Osteocyte (in vitro differentiated cells): Measurements from ENCODE around the gene MED28. TPM values are rescaled to one million over a fixed set of nuclear protein-coding genes. Genes with fewer than 3 reads are reported as not detected.

Experiments
- DNase-seq: peaks from one replicate; pipeline ENCODE4 v3.0.0; 2021; ENCODE audit warnings: mixed read lengths; ENCODE audit not compliant: unreplicated experiment; ENCODE audit errors: extremely low spot score
- H3K27ac Mint-ChIP-seq: one replicate; pipeline ENCODE4 v1.8.0; 2021; ENCODE audit warnings: mild to moderate bottlenecking, mixed read lengths; ENCODE audit not compliant: unreplicated experiment
- H3K27me3 Mint-ChIP-seq: one replicate; pipeline ENCODE4 v1.8.0; 2021; ENCODE audit warnings: mixed read lengths; ENCODE audit not compliant: unreplicated experiment
- H3K36me3 Mint-ChIP-seq: one replicate; pipeline ENCODE4 v1.8.0; 2021; ENCODE audit warnings: mixed read lengths; ENCODE audit not compliant: unreplicated experiment
- H3K4me1 Mint-ChIP-seq: one replicate; pipeline ENCODE4 v1.8.0; 2021; ENCODE audit warnings: mixed read lengths; ENCODE audit not compliant: unreplicated experiment
- H3K4me3 Mint-ChIP-seq: one replicate; pipeline ENCODE4 v1.8.0; 2021; ENCODE audit warnings: mild to moderate bottlenecking, moderate library complexity, mixed read lengths; ENCODE audit not compliant: unreplicated experiment
- H3K9me3 Mint-ChIP-seq: one replicate; pipeline ENCODE4 v1.8.0; 2021; ENCODE audit warnings: mixed read lengths; ENCODE audit not compliant: unreplicated experiment
- CTCF ChIP-seq: fragments of 200-600 bp; sonication (generic); IDR thresholded peaks from 2 replicates; pipeline ENCODE4 v1.5.0; 2021; ENCODE audit warnings: antibody characterized with exemption, mild to moderate bottlenecking, moderate library complexity
- total RNA-seq: library from RNA; stranded (reverse); gene quantifications from 2 replicates; pipeline ENCODE4 v1.2.1, GENCODE V29; 2021

Gene MED28
- total RNA-seq, 1 donor from 2014 or later = 45.8 TPM

- Mint-ChIP-seq H3K9me3 (no peaks in the 10 kb centered on the region), H3K4me3 (no peak overlapping the region), H3K27me3 (no peaks in the 10 kb centered on the region), H3K36me3 (peaks cover 26% of the 10 kb centered on the region), H3K4me1 (peaks cover 10% of the 10 kb centered on the region), H3K27ac (no peak overlapping the region)
- TF ChIP-seq CTCF = no peak
- no peak for DNase-seq
These were observed 30.5 kb upstream of the MED28 start for GRCh38 chr4:17583941-17584340.

DNA sequence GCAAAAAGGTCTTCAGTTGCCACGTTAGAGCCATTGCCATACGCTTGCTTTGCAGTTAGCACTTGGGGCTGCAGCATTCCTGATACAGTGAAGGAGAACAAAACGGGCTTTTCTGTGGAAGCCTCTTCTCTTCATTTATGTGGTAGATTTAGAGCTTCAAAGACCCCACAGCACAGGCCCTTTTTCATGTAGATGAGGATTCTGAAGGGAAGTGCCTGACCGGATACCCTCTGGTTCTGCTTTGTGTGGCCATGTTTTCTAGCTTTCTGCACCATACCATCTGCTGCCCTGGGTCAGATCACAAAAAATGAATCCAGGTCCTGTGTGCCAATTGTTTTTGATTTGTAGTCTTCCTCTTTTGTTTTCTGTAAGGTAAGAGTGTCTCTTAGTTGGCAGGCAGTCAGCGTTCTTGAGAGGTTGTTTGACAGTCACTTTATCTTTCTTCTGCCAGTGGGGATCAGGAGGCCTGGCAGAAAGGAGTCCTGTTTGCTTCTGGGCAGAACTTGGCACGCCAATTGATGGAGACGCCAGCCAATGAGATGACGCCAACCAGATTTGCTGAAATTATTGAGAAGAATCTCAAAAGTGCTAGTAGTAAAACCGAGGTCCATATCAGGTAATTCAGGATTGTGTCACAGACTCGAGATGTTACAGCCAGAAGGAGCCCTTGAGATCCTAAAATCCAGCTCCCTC lies 29.8 kb upstream of the MED28 start:
- no peak overlapping the region for H3K27ac Mint-ChIP-seq
- no peak overlapping the region for H3K4me3 Mint-ChIP-seq
- TF ChIP-seq CTCF = no peak
- peaks cover 6% of the 10 kb centered on the region for H3K4me1 Mint-ChIP-seq
- DNase-seq = no peak
- no peaks in the 10 kb centered on the region for H3K27me3 Mint-ChIP-seq
- peaks cover 29% of the 10 kb centered on the region for H3K36me3 Mint-ChIP-seq
- no peaks in the 10 kb centered on the region for H3K9me3 Mint-ChIP-seq

DNA sequence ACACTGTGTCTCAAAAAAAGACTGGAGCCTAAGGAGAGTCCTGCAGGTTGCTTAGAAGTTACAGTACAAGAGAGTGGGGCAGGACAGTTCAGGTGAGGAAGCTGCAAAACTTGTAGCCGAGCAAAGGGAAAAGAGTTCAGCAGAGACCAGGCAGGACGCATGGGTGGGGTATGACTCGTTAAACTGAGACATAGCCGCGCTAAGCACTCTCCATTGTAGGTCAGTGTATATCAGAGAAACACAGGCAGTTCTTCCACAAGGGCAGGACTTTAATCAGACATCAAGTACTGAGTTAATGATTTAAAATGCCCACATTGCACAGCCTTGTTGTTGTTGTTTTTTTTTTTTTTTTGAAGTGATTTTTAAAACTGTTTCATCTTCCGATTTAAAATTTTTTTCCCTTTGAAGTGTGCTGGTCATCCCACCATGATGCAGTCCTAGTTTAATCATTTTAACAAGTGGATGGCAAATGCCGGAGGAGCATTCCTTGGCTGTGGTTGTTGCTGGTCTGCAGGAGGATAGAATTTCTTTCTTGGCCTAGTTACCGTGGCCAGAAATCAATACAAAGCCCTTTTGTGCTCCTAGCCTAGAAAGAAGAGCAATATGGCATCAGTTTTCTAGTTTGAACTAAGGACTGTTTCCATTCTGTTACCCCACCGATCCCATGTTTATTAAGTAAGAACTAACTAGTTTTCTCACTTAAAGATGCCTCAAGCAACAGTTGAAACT lies 27.2 kb upstream of the MED28 start:
- peaks cover 37% of the 10 kb centered on the region for H3K36me3 Mint-ChIP-seq
- H3K4me1 Mint-ChIP-seq = no peaks in the 10 kb centered on the region
- H3K9me3 Mint-ChIP-seq = no peaks in the 10 kb centered on the region
- H3K27ac Mint-ChIP-seq = no peak overlapping the region
- no peaks in the 10 kb centered on the region for H3K27me3 Mint-ChIP-seq
- no peak overlapping the region for H3K4me3 Mint-ChIP-seq
- TF ChIP-seq CTCF = no peak
- no peak for DNase-seq

- no peaks in the 10 kb centered on the region for H3K9me3 Mint-ChIP-seq
- H3K27ac Mint-ChIP-seq = no peak overlapping the region
- H3K4me1 Mint-ChIP-seq = no peaks in the 10 kb centered on the region
- H3K27me3 Mint-ChIP-seq = no peaks in the 10 kb centered on the region
- no peak for DNase-seq
- peaks cover 35% of the 10 kb centered on the region for H3K36me3 Mint-ChIP-seq
- no peak overlapping the region for H3K4me3 Mint-ChIP-seq
- no peak for TF ChIP-seq CTCF
These were observed 25.1 kb upstream of the MED28 start for GRCh38 chr4:17589355-17589754.

GRCh38 chr4:17595471-17596005 lies 18.9 kb upstream of the MED28 start:
- H3K4me3 Mint-ChIP-seq = no peak overlapping the region
- TF ChIP-seq CTCF = no peak
- DNase-seq = no peak
- peaks cover 31% of the 10 kb centered on the region for H3K36me3 Mint-ChIP-seq
- no peak overlapping the region for H3K27ac Mint-ChIP-seq
- no peaks in the 10 kb centered on the region for H3K9me3 Mint-ChIP-seq
- H3K27me3 Mint-ChIP-seq = no peaks in the 10 kb centered on the region
- H3K4me1 Mint-ChIP-seq = no peaks in the 10 kb centered on the region
